HG02623 (cell line): ENCODE measurements around the gene IPO11.

Source experiments
- ATAC-seq: cut with Tn5 transposase; IDR thresholded peaks from one replicate; pipeline ENCODE4 v1.9.1; 2021; ENCODE audit warnings: moderate library complexity; ENCODE audit not compliant: unreplicated experiment

The IPO11 gene

DNA sequence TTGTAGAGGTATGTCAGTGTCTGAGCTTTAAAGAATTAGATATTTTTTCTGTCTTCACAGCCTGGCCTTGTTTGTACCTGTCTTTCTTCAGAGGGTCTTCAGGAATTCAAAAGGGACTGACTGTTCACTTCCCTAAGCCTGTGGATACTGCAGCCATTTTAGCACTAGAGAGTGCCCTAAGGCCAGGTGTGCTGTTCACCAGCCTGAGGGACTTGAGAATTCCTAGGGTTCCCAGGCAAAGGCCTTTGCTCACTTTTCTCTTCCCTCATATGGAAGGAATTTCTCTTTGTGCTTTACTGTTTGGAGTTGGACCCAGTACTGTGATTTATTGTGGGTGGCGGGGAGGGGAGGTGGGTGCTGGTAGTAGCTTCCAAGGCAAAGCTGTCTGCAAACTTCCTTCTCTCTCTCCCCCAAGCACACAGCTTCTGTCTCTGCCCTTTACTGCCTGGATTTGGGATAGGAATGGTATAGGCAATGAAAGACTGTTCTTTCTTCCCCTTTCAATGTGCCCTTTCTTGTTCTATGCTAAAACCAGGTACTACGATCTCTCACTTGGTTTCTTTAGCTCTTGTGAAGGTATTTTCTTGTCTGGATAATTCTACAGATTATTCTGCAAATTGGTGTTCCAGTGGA is 156.4 kb downstream of the IPO11 start:
- ATAC-seq: no peak

DNA sequence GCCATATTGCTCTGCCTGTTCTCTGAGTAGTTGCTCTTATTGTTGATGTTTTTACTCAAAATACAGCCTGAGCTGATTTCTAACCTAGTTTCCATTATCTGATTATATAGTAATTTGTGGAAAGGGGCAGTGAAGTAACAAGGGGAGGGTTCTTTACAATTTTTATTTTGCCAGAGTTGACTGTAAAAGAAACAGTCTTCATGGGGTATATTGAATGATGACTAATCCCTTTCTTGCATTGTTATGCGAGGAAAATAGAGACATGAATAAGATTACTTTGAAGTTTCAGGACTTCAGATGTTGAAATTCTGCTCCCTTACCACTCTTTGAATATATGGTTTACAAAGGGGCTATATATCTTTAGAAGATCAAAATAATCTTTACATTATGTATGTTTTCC is 156.9 kb downstream of the IPO11 start:
- no peak for ATAC-seq

DNA sequence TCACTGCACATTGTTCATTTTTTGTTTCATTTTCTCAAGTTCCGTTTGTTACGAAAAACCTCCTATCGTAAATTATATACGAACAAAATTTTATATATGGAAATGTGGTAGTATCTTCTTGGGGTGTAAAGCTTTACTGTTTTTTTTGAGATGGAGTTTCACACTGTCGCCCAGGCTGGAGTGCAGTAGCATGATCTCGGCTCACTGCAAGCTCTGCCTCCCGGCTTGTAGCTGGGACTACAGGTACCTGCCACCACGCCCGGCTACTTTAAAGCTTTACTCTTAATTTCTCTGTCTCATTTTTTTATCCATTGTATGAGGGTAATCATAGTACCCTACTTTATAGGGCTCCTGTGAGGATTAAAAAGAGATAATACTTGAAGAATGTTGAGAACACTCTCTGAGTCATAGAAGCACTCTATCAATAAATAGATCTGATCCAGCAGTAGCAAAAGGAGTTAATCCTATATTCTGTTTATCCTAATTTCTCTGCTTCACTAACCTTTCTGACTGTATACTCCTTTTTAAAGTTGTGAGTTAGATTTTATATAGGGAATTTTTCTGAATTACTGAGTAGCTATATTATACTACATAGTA is 160.5 kb downstream of the IPO11 start:
- ATAC-seq: no peak

DNA sequence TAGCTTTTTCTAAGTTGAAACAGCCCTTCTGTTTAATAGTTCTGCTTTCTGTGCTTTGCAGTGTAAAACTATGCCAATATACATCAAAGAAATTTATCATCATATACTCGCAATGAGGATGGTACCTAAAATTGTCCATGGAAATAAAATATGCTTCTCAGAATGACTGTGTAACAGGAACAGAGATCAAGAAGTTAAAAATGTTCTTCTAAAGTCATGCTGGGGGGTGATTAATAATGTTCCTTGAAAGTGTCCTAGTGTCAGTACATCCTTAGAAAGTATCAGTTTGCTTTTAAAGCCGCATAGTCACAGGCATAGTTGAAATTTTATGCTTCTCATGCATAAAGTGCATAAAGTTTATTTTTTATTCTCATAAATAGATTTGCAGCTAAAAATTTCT is 162.0 kb downstream of the IPO11 start:
- peak; percentile 43 for ATAC-seq

DNA sequence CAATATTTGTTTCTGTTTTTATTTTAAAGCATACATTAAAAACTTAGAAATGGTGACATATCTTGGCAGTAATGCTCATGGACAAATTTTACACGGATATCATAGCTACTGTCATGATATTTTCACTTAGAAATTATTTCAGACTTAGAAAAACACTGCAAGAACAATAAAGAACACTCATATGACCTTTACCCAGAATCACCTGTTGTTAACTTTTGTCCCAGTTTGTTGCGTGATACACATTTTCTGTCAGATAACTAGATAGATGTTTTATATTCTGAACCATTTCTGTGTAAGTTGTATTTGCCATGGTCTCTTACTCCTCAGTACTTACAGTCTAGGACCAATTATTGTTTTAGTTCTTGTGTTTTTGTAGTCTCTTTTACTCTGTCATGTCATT is 162.5 kb downstream of the IPO11 start:
- ATAC-seq: no peak

DNA sequence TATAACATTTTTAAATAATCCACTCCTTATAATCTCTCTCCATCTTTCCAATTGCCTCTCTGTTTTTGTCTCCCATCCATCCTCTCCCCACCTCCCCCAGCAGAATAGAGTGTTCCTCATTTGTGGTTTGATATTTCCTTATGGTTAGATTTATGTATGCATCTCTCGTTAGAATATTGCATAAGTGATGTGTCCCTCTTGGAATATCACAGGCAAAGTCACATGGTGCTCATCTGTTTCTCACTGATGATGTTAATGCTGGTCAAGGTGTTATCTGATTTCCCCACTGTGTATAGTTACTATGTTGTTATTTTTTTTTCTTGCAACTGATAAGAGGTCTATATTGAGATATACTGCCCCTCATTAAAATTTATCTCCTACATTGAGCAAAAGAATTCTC is 162.9 kb downstream of the IPO11 start:
- ATAC-seq: no peak

DNA sequence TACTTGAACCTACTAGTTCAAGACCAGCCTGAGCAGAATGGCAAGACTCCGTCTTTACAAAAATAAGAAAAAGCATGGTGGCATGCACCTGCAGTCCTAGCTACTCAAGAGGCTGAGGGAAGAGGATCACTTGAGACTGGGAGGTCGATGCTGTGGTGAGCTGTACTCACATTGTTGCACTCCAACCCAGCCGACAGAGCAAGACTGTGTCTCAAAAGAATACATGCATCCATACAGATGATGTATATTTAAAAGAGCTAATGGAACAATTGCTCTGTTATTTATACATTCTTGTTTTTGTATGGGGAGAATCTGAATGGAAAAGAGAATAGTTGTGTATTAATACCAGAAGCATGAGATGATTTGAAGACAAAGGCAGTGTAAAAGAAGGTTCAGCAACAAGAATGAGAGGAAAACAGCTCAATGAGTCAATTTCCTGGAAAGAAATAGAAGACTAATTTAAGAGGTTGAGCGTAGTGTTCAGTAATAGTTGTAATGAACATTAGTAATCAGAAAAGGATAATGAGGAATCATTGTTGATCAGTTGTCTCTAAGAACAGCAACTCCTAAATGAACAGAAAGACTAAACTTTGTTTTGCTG is 164.1 kb downstream of the IPO11 start:
- no peak for ATAC-seq

DNA sequence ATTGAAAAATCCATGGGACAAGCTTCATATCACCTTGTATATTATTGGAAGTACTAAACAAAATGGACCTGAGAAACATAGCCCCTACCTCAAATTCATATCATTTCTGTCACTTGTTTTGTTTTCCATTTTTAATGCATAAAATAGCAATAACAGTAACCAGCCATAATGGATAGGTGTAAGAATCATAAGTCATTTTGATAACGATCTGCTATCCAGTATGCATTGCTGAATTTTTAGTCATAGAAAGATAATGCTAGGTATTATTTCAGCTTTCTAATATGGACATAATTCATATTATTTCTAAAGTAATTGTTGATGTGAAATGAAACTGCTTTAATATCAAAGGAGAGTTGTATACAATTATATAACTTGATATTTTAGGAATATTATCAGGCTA is 164.9 kb downstream of the IPO11 start:
- ATAC-seq: no peak

DNA sequence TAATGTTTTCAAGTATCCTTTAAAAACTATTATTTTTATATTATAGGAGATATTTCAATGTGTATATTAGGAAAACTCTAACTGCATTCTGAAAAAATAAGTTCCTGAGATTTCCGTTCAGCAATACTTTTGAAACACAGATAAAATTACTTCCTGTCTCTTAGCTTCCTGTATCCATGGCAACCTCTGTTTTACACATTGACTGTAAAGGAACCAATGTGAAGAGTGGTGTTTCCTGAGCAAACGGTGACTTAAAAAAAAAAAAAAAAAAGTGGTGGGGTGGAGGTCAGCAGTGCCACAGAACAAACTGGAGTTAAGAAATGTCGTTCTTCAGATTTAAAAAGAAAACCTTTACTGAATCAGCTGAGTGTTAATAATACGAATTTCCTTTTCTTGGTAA is 166.0 kb downstream of the IPO11 start, which contains the start of gene LRRC70:
Gene LRRC70 (plus strand): TSS at position 280 of the 400 bp plus-strand sequence. CDS start 620 bp downstream, outside the sequence.
- ATAC-seq: peak; percentile 71

DNA sequence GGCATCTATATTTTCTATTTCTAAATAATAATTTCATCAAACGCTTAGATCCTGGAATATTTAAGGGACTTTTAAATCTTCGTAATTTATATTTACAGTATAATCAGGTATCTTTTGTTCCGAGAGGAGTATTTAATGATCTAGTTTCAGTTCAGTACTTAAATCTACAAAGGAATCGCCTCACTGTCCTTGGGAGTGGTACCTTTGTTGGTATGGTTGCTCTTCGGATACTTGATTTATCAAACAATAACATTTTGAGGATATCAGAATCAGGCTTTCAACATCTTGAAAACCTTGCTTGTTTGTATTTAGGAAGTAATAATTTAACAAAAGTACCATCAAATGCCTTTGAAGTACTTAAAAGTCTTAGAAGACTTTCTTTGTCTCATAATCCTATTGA is 167.2 kb downstream of the IPO11 start:
- ATAC-seq: no peak

DNA sequence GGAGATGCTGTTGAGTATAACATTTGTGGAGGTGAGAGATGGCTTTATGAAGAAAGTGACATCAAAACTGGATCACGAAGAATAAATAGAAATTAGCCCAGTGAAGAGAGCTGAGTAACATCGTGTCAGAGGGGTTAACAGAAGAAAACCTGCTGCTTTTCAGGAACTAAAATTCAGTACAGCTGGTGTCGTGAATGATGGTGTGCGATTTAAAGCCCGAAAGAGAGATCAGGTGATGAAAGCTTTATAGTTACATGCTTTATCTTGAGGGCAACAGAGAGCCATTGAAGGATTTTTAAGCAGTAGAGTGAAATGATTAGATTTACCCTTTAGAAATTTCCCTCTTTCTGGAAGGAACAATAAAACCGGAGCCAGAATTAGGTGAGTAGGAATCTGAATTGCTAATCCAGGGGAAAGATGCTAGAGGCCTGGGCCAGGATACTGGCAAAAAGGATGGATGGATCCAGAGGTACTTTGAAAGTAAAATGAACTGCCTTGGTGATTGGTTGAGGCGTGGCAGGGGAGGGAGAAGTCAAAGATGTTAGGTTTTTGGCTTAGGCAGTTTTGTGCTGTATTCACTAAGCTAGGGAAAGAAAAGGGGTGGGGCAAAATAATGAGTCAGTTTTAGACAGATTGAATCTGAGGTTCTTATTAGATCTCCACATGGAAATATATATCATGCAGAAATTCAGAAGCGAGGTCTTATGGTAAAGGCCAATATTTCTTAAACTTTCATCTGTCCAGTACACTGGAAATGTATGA is 169.5 kb downstream of the IPO11 start:
- no peak for ATAC-seq

DNA sequence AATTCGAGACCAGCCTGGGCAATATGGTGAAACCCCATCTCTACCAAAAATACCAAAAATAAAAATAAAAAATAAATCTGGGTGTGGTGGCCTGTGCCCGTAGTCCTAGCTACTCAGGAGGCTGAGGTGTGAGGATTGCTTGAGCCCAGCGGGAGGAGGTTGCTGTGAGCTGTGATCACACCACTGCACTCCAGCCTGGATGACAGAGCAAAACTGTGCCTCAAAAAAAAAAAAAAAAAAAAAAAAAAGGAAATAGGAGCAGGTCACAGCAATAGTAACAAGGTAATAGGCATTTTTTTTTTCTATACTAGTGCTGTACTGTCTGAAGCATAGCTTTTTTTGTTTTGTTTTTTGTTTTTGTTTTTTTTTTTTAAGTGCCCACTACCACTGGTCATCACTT is 171.8 kb downstream of the IPO11 start:
- no peak for ATAC-seq

DNA sequence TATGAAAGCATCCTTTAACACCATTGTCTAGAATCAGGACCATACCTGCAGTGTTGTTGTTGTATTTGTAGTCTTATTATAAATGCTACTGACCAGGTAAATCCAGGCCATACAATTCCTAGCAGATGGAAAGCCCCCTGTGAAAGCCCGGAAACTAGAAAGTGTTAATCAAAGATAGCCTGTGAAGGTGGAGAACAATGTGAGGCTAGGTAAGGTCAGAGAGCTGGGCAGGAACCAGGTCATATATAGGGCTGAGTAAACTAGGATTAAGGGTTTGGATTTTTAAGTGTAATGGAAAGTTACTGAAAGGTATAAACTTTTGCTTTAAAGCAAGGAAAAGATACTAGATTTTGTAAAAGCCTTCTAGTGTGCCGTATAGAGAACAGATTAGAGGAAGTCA is 172.7 kb downstream of the IPO11 start:
- no peak for ATAC-seq

DNA sequence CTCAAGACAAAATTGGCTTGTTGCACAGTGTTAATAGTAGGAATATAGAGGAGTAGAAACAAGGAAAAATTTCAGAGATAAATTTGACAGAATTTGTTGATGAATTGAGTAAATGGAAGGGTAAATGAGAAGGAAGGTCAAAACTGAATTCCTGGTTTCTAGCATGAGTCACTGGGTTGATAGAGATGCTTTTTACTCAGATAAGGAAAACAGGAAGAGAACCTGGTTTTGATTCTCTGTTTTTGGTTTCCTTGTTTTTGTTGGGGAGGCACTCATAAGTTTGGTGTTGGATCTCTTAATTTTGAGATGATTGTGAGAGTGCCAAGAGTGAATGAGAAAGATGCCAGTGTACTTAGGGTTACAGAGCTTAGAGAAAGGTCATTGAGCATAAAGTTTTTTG is 173.2 kb downstream of the IPO11 start:
- ATAC-seq: no peak

DNA sequence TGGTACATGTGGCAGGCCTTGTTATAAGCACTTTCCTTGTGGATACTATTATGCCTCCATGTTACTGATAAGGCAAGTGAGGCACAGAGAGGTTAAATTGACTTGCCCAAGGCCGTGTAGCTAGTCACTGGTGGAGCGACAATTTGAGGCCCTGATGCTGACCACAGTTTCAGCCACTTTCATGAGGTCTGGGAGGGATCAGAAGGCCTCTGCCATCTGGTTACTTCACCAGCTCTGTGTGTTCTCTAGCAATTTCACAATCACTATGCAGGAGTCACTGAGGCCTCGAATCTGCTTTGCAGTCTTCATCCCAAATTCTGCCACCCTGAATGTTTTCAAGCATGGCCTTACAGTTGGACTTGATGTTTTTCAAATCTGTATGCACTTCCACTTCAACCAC is 175.2 kb downstream of the IPO11 start:
- no peak for ATAC-seq

DNA sequence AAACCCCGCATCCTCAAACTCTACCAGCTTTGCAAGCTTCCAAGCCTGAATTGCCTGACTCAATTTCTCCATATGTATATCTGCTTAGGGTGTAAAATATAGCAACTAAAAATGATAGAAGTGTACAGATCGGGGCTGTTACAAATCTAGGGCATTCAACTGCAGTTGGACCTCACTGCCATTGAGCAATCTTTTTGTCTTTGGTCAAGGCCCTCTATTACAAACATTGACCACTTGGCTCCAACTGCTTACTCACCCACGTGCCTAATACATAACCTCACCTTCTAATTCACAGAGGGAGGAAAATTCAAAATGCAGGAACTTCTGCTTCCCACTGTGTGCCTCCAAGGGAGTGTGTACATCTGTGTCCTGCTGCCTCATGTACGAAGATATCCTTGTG is 176.1 kb downstream of the IPO11 start:
- no peak for ATAC-seq

DNA sequence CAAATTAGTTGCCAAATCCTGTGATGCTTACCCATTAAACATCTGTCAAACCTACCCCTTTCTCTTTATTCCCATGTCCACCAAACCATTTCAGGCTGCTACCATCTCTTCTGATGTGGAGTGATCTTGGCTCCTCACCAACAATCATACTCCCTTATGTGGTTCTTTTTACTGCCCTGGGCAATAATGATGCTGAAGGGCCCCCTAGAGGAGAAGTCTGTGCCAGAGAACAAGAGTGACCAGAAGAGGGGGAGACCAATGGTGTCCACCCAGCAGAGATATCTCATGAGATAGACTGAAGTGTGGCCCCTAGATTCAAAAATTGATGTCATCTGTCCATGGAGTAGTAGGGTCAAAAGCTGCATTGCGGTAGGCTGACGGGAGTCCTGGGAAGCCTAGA is 176.9 kb downstream of the IPO11 start:
- no peak for ATAC-seq

DNA sequence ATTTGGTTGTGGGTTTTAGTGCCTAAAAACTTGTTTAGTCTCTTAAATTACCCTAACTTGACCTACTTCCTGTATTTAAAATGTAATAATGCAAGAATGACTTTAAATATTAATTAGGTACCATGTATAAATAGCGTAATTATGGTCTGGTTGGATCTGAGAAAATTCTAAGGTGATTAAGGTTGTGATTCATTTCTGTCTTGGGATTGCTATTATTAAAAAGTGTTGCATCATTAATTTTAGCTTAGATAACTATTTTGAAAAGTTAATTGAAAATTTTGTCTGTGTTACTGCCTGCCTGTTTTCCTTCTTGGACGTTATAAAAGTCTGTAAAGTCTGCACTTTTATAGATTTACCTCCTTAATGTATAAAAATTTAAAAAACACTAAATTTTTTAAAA is 177.8 kb downstream of the IPO11 start:
- ATAC-seq: no peak

DNA sequence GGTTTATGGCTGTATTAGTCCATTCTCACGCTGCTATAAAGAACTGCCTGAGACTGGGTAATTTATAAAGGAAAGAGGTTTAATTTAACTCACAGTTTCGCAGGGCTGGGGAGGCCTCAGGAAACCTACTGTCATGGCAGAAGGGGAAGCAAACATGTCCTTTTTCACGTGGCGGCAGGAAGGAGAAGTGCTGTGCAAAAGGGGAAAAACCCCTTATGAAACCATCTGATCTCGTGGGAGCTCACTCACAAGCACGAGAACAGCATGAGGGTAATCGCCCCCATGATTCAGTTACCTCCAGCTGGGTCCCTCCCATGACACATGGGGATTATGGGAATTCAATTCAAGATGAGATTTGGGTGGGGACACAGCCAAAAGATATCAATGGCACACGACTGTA is 180.0 kb downstream of the IPO11 start:
- ATAC-seq: no peak

DNA sequence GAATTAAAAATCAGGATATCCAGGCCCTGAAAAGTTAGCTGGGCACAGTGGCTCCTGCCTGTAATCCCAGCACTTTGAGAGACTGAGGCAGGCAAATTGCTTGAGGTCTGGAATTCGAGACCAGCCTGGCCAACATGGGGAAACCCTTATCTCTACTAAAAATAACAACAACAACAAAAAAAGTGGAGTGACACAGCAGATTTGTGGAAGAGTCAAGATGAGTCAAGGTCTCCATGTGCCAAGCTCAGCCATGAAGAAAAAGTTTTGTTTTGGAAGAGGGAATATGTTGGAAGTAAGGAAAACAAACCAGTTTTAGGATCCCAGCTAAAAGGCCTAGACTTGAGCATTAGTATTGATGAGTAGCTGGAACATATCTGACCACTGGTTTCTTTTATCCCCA is 180.8 kb downstream of the IPO11 start:
- ATAC-seq: no peak

DNA sequence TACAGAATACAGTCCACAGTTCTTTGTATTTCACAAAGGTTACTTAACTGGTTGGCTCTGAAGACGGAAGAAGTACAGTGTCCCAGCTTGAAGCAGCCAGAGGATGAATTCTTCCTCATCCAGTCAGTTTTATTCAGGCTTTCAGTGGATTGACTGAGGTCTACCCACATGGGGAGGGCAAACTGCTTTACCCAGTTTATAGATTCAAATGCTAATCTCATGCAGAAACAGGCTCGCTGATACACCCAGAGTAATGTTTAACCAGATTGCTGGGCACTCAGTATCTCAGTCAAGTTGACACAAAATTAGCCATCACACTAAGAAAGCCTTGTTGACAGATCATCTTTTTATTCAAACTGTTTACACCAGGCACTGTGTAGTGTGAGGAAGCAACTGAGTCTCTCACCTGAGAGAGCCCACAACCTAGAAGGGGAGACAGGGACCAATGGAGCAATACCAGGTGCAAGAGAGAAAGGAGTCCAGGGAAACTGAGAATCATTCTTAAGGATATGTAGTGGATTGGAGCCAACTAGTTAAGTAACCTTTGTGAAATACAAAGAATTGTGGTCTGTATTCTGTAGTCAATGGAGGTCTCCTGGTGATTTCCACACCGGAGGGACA is 181.9 kb downstream of the IPO11 start:
- no peak for ATAC-seq
